GM18520 (cell line): ENCODE data around the gene LARGE1.
A peak's percentile ranks its signal among the peaks of the same experiment; 100 is the strongest.
"Not testable (repeated sequence)": the region's sequence is repeated elsewhere in the genome, so short reads cannot be mapped to it uniquely, and the experiment has no call there.

Source experiments
- ATAC-seq: cut with Tn5 transposase; IDR thresholded peaks from one replicate; pipeline ENCODE4 v1.9.1; 2021; ENCODE audit not compliant: unreplicated experiment

LARGE1 gene

GRCh38 chr22:33504941-33505625 is 415.2 kb downstream of the LARGE1 start:
- no peak for ATAC-seq

DNA sequence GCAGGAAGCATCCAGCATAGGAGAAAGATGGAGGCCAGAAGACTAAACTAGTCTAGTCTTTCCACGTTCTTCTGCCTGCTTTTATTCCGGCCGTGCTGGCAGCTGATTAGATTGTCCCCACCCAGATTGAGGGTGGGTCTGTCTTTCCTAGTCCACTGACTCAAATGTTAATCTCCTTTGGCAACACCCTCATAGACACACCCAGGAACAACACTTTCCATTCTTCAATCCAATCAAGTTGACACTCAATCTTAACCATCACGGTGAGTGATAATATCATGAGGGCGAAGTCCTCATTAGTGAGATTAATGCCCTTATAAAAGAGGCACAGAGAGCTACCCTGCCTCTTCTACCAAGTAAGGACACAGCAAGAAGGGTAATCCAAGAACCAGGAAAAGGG is 424.2 kb downstream of the LARGE1 start:
- ATAC-seq = no peak

DNA sequence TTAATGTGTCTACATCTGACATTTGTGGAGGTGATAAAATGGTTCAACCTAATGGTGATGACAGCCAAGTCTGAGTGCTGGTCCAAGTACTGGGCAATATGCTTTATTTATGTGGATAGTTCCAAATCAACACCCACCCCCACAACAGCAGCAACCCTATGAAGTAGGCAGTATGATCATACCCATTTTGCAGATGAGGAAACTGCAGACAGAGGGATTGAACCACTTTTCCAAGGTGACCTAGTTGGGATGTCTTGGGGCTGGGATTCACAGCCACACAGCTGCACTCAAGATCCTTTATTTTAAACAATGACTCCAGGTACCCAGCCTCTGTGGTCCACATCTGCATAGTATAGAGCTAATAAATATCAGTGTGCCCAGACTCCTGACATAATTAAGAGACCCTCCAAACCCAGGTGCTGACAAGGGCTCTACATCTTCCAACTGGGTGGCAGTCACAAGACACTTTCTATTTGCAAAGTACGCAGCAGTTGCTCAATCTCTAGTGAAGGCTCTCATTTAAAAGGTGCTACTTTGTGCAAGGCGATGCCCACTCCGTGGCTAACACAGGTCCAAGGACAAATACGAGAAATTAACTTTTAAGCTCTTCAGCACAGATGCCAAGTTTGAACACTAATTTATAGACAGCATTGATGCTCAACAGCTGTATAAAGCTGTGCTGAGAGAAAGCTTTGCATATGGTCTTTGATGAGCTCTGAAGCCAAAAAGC is 426.6 kb downstream of the LARGE1 start:
- no peak for ATAC-seq

GRCh38 chr22:33492210-33492651 is 428.0 kb downstream of the LARGE1 start:
- ATAC-seq = no peak

DNA sequence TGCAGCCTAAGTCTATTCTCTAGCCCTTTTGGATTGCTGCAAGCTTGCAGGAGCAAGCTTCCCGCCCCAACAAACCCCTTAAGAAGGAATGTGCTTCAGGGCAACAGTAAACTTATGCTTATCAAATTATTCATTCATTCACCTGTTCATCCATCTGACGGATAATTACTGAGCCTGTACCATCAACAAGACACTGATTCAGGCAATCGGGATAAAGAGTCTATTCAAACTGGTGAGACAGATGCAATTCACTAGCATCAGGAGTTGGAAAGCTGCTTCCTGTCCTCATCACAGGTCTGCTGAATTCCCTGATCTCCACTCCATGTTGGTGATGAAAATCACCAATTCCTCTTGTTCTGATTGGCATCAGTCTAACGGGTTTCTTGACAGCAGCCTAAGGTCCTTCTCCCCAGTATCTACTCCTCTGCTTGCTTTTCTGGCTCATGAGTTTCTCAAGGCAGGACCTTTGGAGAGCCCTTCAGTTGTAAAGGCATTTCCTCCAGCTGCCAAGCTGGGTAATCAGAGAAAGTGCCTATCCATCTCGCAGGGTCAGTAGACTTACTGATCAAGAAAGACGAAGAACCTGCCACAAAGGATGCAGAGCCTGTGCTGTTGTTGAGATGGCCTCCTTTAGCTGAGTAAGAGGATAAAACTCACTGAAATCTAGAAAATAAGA is 433.1 kb downstream of the LARGE1 start:
- ATAC-seq = no peak

DNA sequence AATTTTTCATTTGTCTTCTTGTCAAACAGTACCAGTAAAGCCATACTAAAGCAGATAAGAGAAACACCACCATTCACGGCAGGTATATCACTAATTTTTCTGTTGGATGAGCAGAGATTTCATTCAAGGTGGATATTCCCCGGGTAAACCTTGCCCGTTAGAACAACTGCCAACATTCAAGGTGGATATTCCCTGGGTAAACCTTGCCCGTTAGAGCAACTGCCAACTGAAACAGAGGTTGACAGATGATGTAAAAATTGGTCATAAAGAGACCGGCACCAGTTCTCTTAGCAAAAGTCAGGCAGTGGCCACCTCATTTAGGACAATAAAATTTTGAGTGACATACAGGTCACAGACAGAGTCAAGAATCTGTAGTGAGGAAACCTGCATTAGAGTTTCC is 438.7 kb downstream of the LARGE1 start:
- no peak for ATAC-seq

DNA sequence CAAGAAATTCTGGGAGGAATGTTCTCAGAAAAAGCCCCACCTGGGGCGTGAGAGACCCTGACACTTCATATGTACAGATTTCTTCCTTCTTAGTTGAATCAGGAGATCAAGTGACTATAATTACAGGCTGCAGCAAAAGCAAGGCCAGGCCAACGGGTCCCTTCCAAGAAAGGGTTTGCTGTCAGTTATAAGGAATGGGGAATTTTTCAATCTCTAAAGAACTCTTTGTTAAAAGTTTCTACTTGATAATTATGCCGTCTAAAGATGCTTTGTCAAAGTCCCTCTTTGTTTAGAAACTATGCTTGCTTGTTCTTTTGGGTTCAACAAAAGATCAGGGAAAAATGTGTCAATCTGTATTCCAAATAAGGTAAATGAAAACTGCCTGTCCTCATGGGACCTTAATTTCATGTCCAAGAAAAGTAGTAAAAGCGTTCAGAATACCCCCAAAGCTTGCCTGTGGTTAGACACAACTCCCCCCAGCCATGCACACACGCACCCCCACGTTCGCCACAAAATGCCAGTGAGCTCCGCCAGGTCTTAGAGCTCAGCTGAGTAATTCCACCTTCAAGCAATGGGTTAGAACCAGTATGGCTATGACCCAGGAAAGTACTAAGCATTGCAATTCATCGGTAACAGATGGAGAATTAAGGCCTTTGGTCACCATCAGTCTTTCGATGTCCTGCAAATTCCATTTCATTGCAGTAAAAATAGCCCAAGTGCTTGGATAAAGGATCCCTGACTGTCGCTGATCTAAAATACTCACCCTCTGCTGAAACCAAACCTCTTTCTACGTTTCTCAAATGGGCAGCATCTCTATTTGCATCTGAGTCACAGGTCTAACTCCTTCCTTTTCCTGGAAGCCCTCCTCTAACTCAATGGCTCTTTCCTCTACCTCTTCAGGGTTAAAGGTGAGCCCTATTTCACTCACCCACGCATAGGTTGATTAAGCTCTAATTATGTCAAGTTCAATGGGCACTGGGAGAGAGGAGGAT is 442.9 kb downstream of the LARGE1 start:
- no peak for ATAC-seq

DNA sequence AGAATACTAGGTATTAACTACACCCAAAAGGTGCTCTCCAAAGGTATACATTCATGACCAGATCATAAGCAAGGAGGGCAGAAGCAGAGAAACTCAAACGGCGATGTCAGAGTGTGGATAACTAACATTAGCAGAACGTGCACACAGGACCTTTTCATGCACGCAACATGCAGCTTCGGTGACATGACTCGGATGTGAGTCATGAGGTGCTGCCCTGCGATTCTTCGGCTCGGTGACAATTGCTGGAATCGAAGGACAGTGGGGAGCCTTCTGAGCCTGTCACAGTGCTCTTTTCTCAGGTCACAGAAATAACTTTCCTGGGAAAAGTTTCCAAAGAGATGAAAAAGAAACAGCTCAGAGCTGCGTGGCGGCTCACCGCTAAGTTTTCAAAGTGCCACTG is 443.6 kb downstream of the LARGE1 start:
- ATAC-seq = no peak

- ATAC-seq = no peak
Measured at GRCh38 chr22:33476206-33476605, 444.1 kb downstream of the LARGE1 start.

GRCh38 chr22:33474587-33474986 is 445.7 kb downstream of the LARGE1 start:
- no peak for ATAC-seq

DNA sequence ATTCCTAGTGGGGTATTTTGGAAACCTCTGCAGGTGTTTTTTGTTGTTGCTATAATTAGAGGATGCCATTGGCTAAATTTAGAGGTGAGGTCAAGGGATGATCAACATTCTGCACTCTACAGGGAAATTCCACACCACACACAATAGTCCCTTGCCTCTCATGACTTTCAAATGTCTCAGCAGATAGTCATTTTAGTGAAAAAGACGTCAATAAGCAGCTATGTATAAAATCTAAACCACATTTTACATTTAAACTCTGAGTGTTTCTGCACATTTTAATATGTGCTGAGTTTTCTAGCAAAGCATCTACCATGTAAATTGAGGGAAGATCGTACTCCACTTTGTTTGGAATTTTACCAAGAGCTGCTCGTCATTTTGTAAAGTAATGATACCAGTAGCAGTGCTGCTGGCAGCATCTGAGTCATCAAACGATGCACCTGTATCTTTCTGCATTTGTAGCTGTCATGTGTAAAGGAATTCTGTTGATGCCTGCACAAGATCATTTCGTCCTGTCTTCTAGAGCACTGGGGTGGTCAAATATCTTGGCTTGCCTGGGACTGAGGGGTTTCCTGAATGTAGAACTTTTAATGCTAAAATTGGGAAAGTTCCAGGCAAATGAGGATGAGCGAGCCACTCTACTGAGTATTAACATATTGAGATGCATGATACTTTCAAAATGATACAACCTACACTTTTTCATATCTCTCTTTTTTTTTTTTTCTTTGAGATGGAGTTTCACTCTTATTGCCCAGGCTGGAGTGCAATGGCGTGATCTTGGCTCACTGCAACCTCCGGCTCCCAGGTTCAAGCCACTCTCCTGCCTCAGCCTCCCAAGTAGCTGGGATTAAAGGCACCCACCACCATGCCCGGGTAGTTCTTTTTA is 447.6 kb downstream of the LARGE1 start:
- ATAC-seq = peak; percentile 57

- ATAC-seq = no peak
Measured at GRCh38 chr22:33470456-33470855, 449.8 kb downstream of the LARGE1 start.

DNA sequence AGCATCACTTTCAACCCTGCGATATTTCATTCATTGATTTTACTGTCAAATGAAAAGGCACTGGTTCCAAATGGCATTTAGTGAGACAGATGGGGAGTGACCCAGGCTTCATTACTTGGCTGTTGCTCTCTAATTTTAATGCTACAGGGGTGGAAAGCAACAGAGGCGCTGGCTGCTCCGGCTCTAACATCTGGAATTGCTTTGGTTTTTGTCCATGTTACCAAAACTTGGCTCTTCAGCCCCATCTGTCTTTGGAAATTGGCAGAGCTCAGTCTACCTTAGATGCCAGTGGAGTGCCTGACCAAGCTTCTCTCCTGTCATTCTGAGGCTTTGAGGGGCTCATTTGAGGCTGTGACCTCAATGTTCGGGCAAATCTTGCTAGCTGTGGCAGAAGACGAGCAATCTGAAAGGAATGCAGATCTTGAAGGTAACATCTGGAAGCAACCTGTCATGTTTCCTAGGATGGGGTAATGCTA is 452.6 kb downstream of the LARGE1 start:
- ATAC-seq = no peak

DNA sequence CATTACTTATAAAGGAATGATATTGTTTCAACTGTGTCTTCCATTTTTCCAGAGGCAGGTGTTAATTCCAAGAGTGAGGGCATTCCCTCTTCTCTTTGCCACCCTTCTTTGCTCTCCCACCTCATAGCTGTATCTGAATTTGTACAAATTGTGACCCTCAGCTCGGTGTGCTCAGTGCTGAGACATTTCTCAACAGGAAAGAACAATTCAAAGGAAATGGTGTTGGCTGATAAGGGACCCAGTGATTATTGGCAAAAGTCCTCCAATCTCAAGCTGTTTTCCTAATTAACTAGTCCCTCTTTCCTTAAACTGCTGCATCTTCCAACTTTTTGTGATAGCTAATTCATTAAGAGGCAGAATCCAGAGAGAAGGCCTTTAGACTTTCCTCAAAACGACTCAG is 453.2 kb downstream of the LARGE1 start:
- ATAC-seq = no peak

GRCh38 chr22:33465554-33465953 is 454.7 kb downstream of the LARGE1 start:
- no peak for ATAC-seq

DNA sequence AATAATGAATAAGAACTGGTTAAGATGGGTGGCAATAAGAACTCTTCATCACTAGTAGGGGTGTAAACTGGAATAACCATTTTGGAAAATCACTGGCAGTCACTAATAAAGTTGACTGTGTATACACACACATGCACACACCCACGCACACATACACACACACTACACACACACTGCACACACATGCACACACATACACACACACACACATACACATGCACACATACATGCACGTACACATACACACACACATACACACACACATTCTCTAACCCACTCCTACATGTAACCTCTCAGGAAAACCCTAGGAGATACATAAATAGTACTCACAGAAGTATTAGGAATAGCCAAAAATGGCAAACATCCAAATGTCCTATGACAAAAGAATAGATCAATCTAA is 455.6 kb downstream of the LARGE1 start:
- no peak for ATAC-seq

DNA sequence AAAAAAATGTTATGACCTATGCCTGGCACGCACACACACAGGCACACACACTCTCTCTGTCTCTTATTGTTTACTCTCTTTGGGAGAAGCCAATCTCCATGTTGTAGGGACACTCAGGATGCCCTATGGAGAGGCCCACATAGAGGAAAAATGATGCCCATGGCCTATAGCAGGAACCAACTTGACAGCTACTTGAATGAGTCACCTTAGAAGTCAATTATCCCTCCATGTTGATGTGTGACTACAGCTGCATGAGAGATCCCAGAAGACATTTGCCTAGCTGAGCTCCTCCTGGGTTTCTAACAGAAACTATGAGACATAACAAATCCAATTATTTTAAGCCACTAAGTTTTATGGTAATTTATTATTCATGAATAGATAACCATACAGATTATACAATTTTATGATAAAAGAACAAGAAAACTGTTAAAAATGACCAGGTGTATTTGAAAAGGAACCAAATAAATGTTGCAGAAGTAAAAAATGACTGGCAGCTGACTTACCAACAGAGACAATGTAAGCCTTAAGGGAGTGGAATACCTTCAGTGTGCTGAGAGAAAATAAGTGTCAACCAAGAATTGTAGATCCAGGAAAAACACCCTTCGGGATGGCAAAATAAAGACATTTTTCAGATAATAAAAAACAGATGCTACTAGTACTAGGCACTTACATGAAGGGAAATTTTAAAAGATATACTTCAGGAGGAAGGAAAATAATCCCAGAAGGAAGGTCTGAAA is 458.4 kb downstream of the LARGE1 start:
- no peak for ATAC-seq

GRCh38 chr22:33461245-33461644 is 459.0 kb downstream of the LARGE1 start:
- ATAC-seq = not testable (repeated sequence)

DNA sequence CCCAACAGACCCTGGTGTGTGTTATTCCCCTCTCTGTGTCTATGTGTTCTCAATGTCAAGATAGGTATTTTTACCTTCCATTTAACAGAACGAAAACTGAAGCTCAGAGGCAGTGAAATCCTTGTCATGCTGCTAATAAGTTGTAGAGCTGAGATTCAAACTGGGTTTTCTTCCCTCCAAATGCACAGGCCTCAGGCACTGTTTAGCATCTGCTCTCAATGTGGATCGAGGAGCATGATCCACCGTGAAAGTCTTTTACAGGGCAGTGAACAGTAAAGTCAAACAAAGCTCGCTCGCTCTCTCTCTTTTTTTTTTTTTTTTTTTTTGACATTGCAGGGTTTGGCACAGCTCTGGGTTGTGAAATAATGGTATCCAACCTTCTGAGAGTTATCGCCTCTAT is 461.1 kb downstream of the LARGE1 start:
- no peak for ATAC-seq
